Stomach smooth muscle (tissue), 2 donors: ENCODE data around the gene GPC3.

Experiments
- H3K27ac ChIP-seq: one replicate; pipeline ENCODE4 v1.7.0; 2013; ENCODE audit warnings: mild to moderate bottlenecking, low read length, inconsistent platforms
- H3K27me3 ChIP-seq, 2 donors: one replicate each; pipeline ENCODE4 v1.7.0; 2013; ENCODE audit warnings: low read length in 2 of 2; ENCODE audit not compliant: insufficient read depth in 2 of 2, control insufficient read depth in 1 of 2
- H3K36me3 ChIP-seq, 2 donors: one replicate each; pipeline ENCODE4 v1.7.0; 2013; ENCODE audit warnings: low read length in 2 of 2; ENCODE audit not compliant: control insufficient read depth in 2 of 2, insufficient read depth in 2 of 2
- H3K4me1 ChIP-seq: one replicate; pipeline ENCODE4 v1.7.0; 2013; ENCODE audit warnings: low read length; ENCODE audit not compliant: control insufficient read depth, insufficient read depth
- H3K4me3 ChIP-seq, 2 donors: one replicate each; pipeline ENCODE4 v1.7.0; 2013; ENCODE audit warnings: low read length in 2 of 2
- H3K9ac ChIP-seq, 2 donors: one replicate each; pipeline ENCODE4 v1.7.0; 2013; ENCODE audit warnings: low read length in 2 of 2, mild to moderate bottlenecking in 1 of 2
- H3K9me3 ChIP-seq, 2 donors: one replicate each; pipeline ENCODE4 v1.7.0; 2013; ENCODE audit warnings: low read length in 2 of 2; ENCODE audit not compliant: control insufficient read depth in 2 of 2
- donor health status: healthy.
- donor health status: Pancreatic carcinoma.

GPC3 gene

DNA sequence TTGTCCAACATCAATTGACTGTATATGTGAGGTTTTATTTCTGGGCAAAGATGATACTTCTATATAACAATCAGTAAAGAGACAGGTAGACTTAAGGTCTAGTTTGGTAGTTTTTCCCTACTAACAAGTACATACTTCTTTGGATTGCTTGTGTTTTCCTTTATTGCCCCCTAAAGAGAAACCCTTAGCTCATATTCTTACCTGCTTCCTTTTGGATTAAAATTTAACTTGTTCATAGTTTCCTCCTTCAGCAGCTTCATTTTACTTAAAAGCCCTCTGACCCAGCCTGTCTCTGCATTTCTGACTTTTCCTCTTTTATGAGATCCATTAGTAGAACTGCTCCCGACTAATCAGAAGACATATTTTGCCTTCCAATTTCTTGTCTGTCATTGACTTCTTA is 494.4 kb downstream of the GPC3 start:
- Histone ChIP-seq H3K9me3 (no peaks in the 10 kb centered on the region), H3K27ac (no peak overlapping the region), H3K4me3 (no peak overlapping the region), H3K36me3 (no peaks in the 10 kb centered on the region), H3K27me3 (peaks cover 0 to 2% of the 10 kb centered on the region in 2 donors), H3K4me1 (peaks cover 8% of the 10 kb centered on the region), H3K9ac (no peak overlapping the region)
